Measurements from ENCODE around the gene SWI5. TPM values are rescaled to one million over a fixed set of nuclear protein-coding genes. Genes with fewer than 3 reads are reported as not detected.
"Not testable (repeated sequence)": the region's sequence is repeated elsewhere in the genome, so short reads cannot be mapped to it uniquely, and the experiment has no call there.

The SWI5 gene
- polyA plus RNA-seq, 5 donors: 29.0 to 37.1 (median 34.5) TPM

GRCh38 chr9:128274245-128274644 is 1.8 kb upstream of the SWI5 start:
- no peak for DNase-seq

GRCh38 chr9:128275198-128276007 is 673 bp upstream of the SWI5 start, which contains the start of gene GOLGA2:
GOLGA2 (minus strand) TSS chr9:128276007; CDS start chr9:128275976, 31 bp downstream.
- DNase-seq: peak; percentile 54 to 60

GRCh38 chr9:128276574-128277270 is 646 bp downstream of the SWI5 start:
- peak in 1 of 2 donors; percentile 57 for DNase-seq

GRCh38 chr9:128279088-128280073 is 3.3 kb downstream of the SWI5 start:
- DNase-seq: not testable (repeated sequence)

- no peak for DNase-seq
Observed at GRCh38 chr9:128280084-128280622, 4.1 kb downstream of the SWI5 start.

GRCh38 chr9:128282500-128282899 is 6.4 kb downstream of the SWI5 start:
- DNase-seq: no peak

GRCh38 chr9:128285033-128285784 is 9.1 kb downstream of the SWI5 start:
- no peak for DNase-seq

- DNase-seq: peak; percentile 61 to 63
Observed at GRCh38 chr9:128286440-128286839, 10.4 kb downstream of the SWI5 start.

- DNase-seq: no peak
Observed at GRCh38 chr9:128288273-128289004, 12.4 kb downstream of the SWI5 start.

- no peak for DNase-seq
Observed at GRCh38 chr9:128292009-128292408, 15.9 kb downstream of the SWI5 start.

GRCh38 chr9:128293091-128293490 is 17.0 kb downstream of the SWI5 start:
- DNase-seq: no peak

- no peak for DNase-seq
Observed at GRCh38 chr9:128294142-128294541, 18.1 kb downstream of the SWI5 start.

GRCh38 chr9:128296340-128297220 is 20.5 kb downstream of the SWI5 start:
- no peak for DNase-seq

- no peak for DNase-seq
Observed at GRCh38 chr9:128297221-128297773, 21.2 kb downstream of the SWI5 start.

GRCh38 chr9:128298535-128299482 is 22.7 kb downstream of the SWI5 start:
- DNase-seq: no peak

GRCh38 chr9:128304136-128304970 is 28.3 kb downstream of the SWI5 start:
- DNase-seq: no peak

GRCh38 chr9:128304971-128305288 is 28.9 kb downstream of the SWI5 start:
- DNase-seq: no peak
